ENCODE data around the gene FAIM2. TPM values are rescaled to one million over a fixed set of nuclear protein-coding genes. Genes with fewer than 3 reads are reported as not detected.
"Not testable (repeated sequence)": the region's sequence is repeated elsewhere in the genome, so short reads cannot be mapped to it uniquely, and the experiment has no call there.

The FAIM2 gene
- total and polyA plus RNA-seq, 2 donors (not counting 1 experiment from before 2014, with no cell fraction given), result 0.50 to 1.00 TPM

GRCh38 chr12:49872781-49873181 lies 30.9 kb downstream of the FAIM2 start:
- DNase-seq (ENCODE audit: low read depth in 2 of 2), result peak; percentile 22 to 60
- no peak for TF ChIP-seq CTCF (conservative IDR thresholded peaks at IDR 0.05 in 1 of 2, IDR thresholded peaks at IDR 0.05 in 1 of 2; ENCODE audit: low read depth in 1 of 2, low read length in 2 of 2)
- TF ChIP-seq EZH2 (IDR thresholded peaks at IDR 0.05; ENCODE audit: low read length, missing control alignments), result no peak
- H3K9me3 ChIP-seq (ENCODE audit: control insufficient read depth, insufficient read depth, low read depth, low read length), result no peaks in the 10 kb centered on the region
- H3K27ac ChIP-seq (ENCODE audit: insufficient read depth, low read length), result no peak overlapping the region
- H2AFZ ChIP-seq (ENCODE audit: low read length), result no peak overlapping the region
- H3K27me3 ChIP-seq (ENCODE audit: control insufficient read depth, insufficient read depth, low read length), result peaks cover 5% of the 10 kb centered on the region
- H3K79me2 ChIP-seq (ENCODE audit: control insufficient read depth, insufficient read depth, low read length), result no peaks in the 10 kb centered on the region
- no peak overlapping the region for H3K9ac ChIP-seq (ENCODE audit: insufficient read depth, low read length)
- H4K20me1 ChIP-seq (ENCODE audit: control insufficient read depth, extremely low read depth, insufficient read depth, low read length), result no peaks in the 10 kb centered on the region
- H3K36me3 ChIP-seq (ENCODE audit: control insufficient read depth, insufficient read depth, low read length), result no peaks in the 10 kb centered on the region
- H3K4me2 ChIP-seq (ENCODE audit: extremely low read depth, insufficient read depth, low read length), result no peak overlapping the region
- H3K4me3 ChIP-seq (replicated peaks in 1 of 4; ENCODE audit: control extremely low read depth in 1 of 4, insufficient read depth in 1 of 4, low read depth in 3 of 4, low read length in 4 of 4), result no peak overlapping the region
- peaks cover 15% of the 10 kb centered on the region for H3K4me1 ChIP-seq (ENCODE audit: control insufficient read depth, extremely low read depth, insufficient read depth, low read length)

DNA sequence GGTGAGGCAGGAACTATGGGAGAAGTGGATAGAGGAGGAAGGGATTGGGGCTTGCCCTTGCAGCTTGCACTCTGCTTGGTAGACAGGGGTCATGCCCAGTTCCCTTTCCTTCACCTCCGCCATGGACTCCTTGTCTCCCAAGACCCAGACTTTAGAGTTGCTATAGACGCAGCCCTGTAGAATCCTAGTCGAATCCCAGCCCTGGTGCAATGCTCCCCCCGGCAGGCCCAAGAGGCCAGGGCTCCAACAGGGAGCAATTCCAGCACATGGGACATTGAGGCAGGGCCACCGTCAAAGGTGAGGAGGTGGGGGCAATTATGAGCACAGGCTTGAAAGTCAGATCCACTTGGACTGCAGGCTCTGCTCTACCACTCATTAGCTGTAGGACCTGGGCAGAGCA lies 31.3 kb downstream of the FAIM2 start:
- H3K4me3 ChIP-seq (replicated peaks in 1 of 4; ENCODE audit: control extremely low read depth in 1 of 4, insufficient read depth in 1 of 4, low read depth in 3 of 4, low read length in 4 of 4), result no peak overlapping the region
- no peaks in the 10 kb centered on the region for H4K20me1 ChIP-seq (ENCODE audit: control insufficient read depth, extremely low read depth, insufficient read depth, low read length)
- H3K36me3 ChIP-seq (ENCODE audit: control insufficient read depth, insufficient read depth, low read length), result no peaks in the 10 kb centered on the region
- H3K9me3 ChIP-seq (ENCODE audit: control insufficient read depth, insufficient read depth, low read depth, low read length), result no peaks in the 10 kb centered on the region
- no peak overlapping the region for H2AFZ ChIP-seq (ENCODE audit: low read length)
- no peak for DNase-seq (ENCODE audit: low read depth in 2 of 2)
- peaks cover 8% of the 10 kb centered on the region for H3K27me3 ChIP-seq (ENCODE audit: control insufficient read depth, insufficient read depth, low read length)
- no peak overlapping the region for H3K9ac ChIP-seq (ENCODE audit: insufficient read depth, low read length)
- H3K79me2 ChIP-seq (ENCODE audit: control insufficient read depth, insufficient read depth, low read length), result no peaks in the 10 kb centered on the region
- peaks cover 17% of the 10 kb centered on the region for H3K4me1 ChIP-seq (ENCODE audit: control insufficient read depth, extremely low read depth, insufficient read depth, low read length)
- no peak overlapping the region for H3K27ac ChIP-seq (ENCODE audit: insufficient read depth, low read length)
- no peak for TF ChIP-seq CTCF (conservative IDR thresholded peaks at IDR 0.05 in 1 of 2, IDR thresholded peaks at IDR 0.05 in 1 of 2; ENCODE audit: low read depth in 1 of 2, low read length in 2 of 2)
- TF ChIP-seq EZH2 (IDR thresholded peaks at IDR 0.05; ENCODE audit: low read length, missing control alignments), result no peak
- no peak overlapping the region for H3K4me2 ChIP-seq (ENCODE audit: extremely low read depth, insufficient read depth, low read length)

GRCh38 chr12:49871811-49872251 lies 31.9 kb downstream of the FAIM2 start:
- not testable (repeated sequence) for H3K4me2 ChIP-seq (ENCODE audit: extremely low read depth, insufficient read depth, low read length); H4K20me1 ChIP-seq (ENCODE audit: control insufficient read depth, extremely low read depth, insufficient read depth, low read length); H3K27ac ChIP-seq (ENCODE audit: insufficient read depth, low read length); H3K79me2 ChIP-seq (ENCODE audit: control insufficient read depth, insufficient read depth, low read length); H3K36me3 ChIP-seq (ENCODE audit: control insufficient read depth, insufficient read depth, low read length); H2AFZ ChIP-seq (ENCODE audit: low read length); H3K9me3 ChIP-seq (ENCODE audit: control insufficient read depth, insufficient read depth, low read depth, low read length); H3K4me3 ChIP-seq (replicated peaks in 1 of 4; ENCODE audit: control extremely low read depth in 1 of 4, insufficient read depth in 1 of 4, low read depth in 3 of 4, low read length in 4 of 4); H3K27me3 ChIP-seq (ENCODE audit: control insufficient read depth, insufficient read depth, low read length); H3K9ac ChIP-seq (ENCODE audit: insufficient read depth, low read length)
- H3K4me1 ChIP-seq (ENCODE audit: control insufficient read depth, extremely low read depth, insufficient read depth, low read length), result peaks cover 18% of the 10 kb centered on the region
- peak in 1 of 2 donors; percentile 40 for DNase-seq (ENCODE audit: low read depth in 2 of 2)

All from fibroblast of lung (primary cell).